K562 (cell line): ENCODE measurements around the gene LAMA4. TPM values are rescaled to one million over a fixed set of nuclear protein-coding genes. Genes with fewer than 3 reads are reported as not detected.

Experiments
- ATAC-seq: fragments of 200-7000 bp; cut with Tn5 transposase; 3 replicates; pipeline ENCODE4 v1.9.1; 2020; ENCODE audit warnings: moderate library complexity
- BruUV-seq: library from RNA; stranded (reverse); fragments of 400-500 nt; replicated peaks from 2 replicates; lab custom pipeline; 2021; lab: Mats Ljungman, UMichigan
- CTCF ChIA-PET: fragments of 300-600 bp; formaldehyde crosslinking; extraction: SDS; loops from one replicate; lab custom pipeline; 2021; ENCODE audit warnings: low intra/inter-chr PET ratio; lab: Yijun Ruan, JAX
- POLR2A ChIA-PET: fragments of 300-600, 350-650 bp; sonication (Branson Sonifier 250); formaldehyde crosslinking; extraction: SDS; loops from one replicate; lab custom pipeline; 2021; ENCODE audit warnings: antibody characterized with exemption, inconsistent platforms; lab: Yijun Ruan, JAX
- DNase-seq, 4 experiments: peaks; one replicate each; pipeline versions ENCODE4 v3.0.0 to v3.0.0-alpha.2; 2011 to 2018; ENCODE audit warnings: low spot score in 3 of 4, mixed read lengths in 3 of 4; ENCODE audit errors: extremely low read depth in 1 of 4
- FAIRE-seq: peaks from 2 replicates; lab custom pipeline; 2011; peaks lifted over from hg19 to GRCh38; lab: Jason Lieb, UNC
- H2AFZ ChIP-seq: 2 replicates; pipeline ENCODE4 v1.6.0; 2011; ENCODE audit warnings: low read depth, low read length, control low read depth, inconsistent platforms
- H3K27ac ChIP-seq: fragments of 200-600 bp; 3 replicates; pipeline ENCODE4 v1.8.0; 2011; ENCODE audit warnings: low read depth, mild to moderate bottlenecking, control low read depth, inconsistent platforms, low read length, moderate library complexity, mixed read lengths; ENCODE audit errors: extremely low read depth
- H3K27me3 ChIP-seq, 2 experiments: fragments of 300-600 bp in 1 of 2; 2 replicates in 1 of 2; 3 replicates in 1 of 2; pipeline versions ENCODE4 v1.6.0 to v1.8.0; 2011; ENCODE audit warnings: inconsistent platforms in 2 of 2, low read length in 2 of 2, mild to moderate bottlenecking in 1 of 2, mixed read lengths in 1 of 2, moderate library complexity in 1 of 2; ENCODE audit not compliant: control insufficient read depth in 2 of 2, insufficient read depth in 2 of 2
- H3K36me3 ChIP-seq: fragments of 300-600 bp; 3 replicates; pipeline ENCODE4 v1.8.0; 2011; ENCODE audit warnings: mild to moderate bottlenecking, low read length, inconsistent platforms; ENCODE audit not compliant: control insufficient read depth, insufficient read depth
- H3K4me1 ChIP-seq, 2 experiments: fragments of 200-600 bp in 1 of 2; replicated peaks in 1 of 2; 2 replicates in 1 of 2; 3 replicates in 1 of 2; pipeline versions ENCODE4 v1.5.1 to v1.8.0; 2011; ENCODE audit warnings: inconsistent platforms in 2 of 2, low read length in 2 of 2, mild to moderate bottlenecking in 1 of 2, mixed read lengths in 1 of 2, moderate library complexity in 1 of 2; ENCODE audit not compliant: control insufficient read depth in 2 of 2, insufficient read depth in 2 of 2
- H3K4me2 ChIP-seq: 2 replicates; pipeline ENCODE4 v1.6.1; 2011; ENCODE audit warnings: low read length, control low read depth, inconsistent platforms, mixed read lengths; ENCODE audit not compliant: insufficient read depth
- H3K4me3 ChIP-seq: fragments of 200-600 bp; sonication (generic), shearing (Covaris generic); 2 replicates; pipeline ENCODE4 v1.5.1; 2016; ENCODE audit warnings: control low read depth, inconsistent platforms
- H3K79me2 ChIP-seq: fragments of 200-600 bp; 3 replicates; pipeline ENCODE4 v1.8.0; 2011; ENCODE audit warnings: low read length, inconsistent platforms; ENCODE audit not compliant: control insufficient read depth, insufficient read depth
- H3K9ac ChIP-seq, 2 experiments: 2 replicates each; pipeline versions ENCODE4 v1.6.0 to v1.6.1; 2011; ENCODE audit warnings: low read depth in 2 of 2, low read length in 2 of 2, control low read depth in 1 of 2, inconsistent platforms in 1 of 2, mild to moderate bottlenecking in 1 of 2, mixed read lengths in 1 of 2; ENCODE audit not compliant: insufficient read depth in 1 of 2
- H3K9me1 ChIP-seq: one replicate; pipeline ENCODE4 v1.6.0; 2011; ENCODE audit warnings: inconsistent platforms, mild to moderate bottlenecking, low read length, moderate library complexity; ENCODE audit not compliant: control insufficient read depth, insufficient read depth
- H3K9me3 ChIP-seq: replicated peaks from 2 replicates; pipeline ENCODE4 v1.5.1; 2011; ENCODE audit warnings: low read depth, low read length, inconsistent platforms; ENCODE audit not compliant: control insufficient read depth, insufficient read depth
- H4K20me1 ChIP-seq: replicated peaks from 2 replicates; pipeline ENCODE4 v1.6.1; 2011; ENCODE audit warnings: low read length, inconsistent platforms, mixed read lengths; ENCODE audit not compliant: control insufficient read depth, insufficient read depth
- CBX3 ChIP-seq, 2 experiments: IDR thresholded peaks; 1 replicate in 1 of 2; 2 replicates in 1 of 2; pipeline ENCODE4 v1.6.1; 2012; ENCODE audit warnings: inconsistent platforms in 2 of 2, low read length in 2 of 2, borderline replicate concordance in 1 of 2, control low read depth in 1 of 2
- DMBX1 ChIP-seq: fragments of 250-450 bp; sonication (Bioruptor Pico); IDR thresholded peaks from 2 replicates; pipeline ENCODE4 v1.8.0; 2022; ENCODE audit warnings: inconsistent platforms, mild to moderate bottlenecking, moderate library complexity, borderline replicate concordance
- DPF2 ChIP-seq: fragments of 450-650 bp; IDR thresholded peaks from 2 replicates; pipeline ENCODE4 v1.6.1; 2016
- FOXJ2 ChIP-seq: fragments of 200-800 bp; sonication (Bioruptor generic); IDR thresholded peaks from 2 replicates; pipeline ENCODE4 v1.6.1; 2016; ENCODE audit warnings: missing genetic modification characterization, missing compliant biosample characterization
- MCM7 ChIP-seq, 2 experiments: fragments of 450-650 bp; IDR thresholded peaks; 2 replicates each; pipeline ENCODE4 v1.6.1; 2016 to 2018
- MEIS2 ChIP-seq: fragments of 450-650 bp; IDR thresholded peaks from 2 replicates; pipeline ENCODE4 v1.6.1; 2014; ENCODE audit warnings: mild to moderate bottlenecking; ENCODE audit not compliant: partially characterized antibody
- NR0B1 ChIP-seq: fragments of 450-650 bp; IDR thresholded peaks from one replicate; pipeline ENCODE4 v1.6.1; 2018; ENCODE audit warnings: mild to moderate bottlenecking, moderate library complexity; ENCODE audit not compliant: partially characterized antibody
- PBX2 ChIP-seq, 2 experiments: IDR thresholded peaks in 1 of 2; conservative IDR thresholded peaks in 1 of 2; 2 replicates each; pipeline ENCODE4 v1.6.1; 2016; ENCODE audit warnings: low read depth in 2 of 2, mild to moderate bottlenecking in 1 of 2, missing compliant biosample characterization in 1 of 2, missing genetic modification characterization in 1 of 2, moderate library complexity in 1 of 2
- PKNOX1 ChIP-seq: fragments of 450-650 bp; IDR thresholded peaks from 2 replicates; pipeline ENCODE4 v1.6.1; 2016
- PREB ChIP-seq: sonication (generic); formaldehyde crosslinking; IDR thresholded peaks from 2 replicates; pipeline ENCODE4 v1.8.1; 2023; ENCODE audit warnings: mild to moderate bottlenecking, missing genetic modification reagents
- SAFB2 ChIP-seq: fragments of 200-400 bp; formaldehyde crosslinking; IDR thresholded peaks from 2 replicates; pipeline ENCODE4 v1.6.1; 2018; ENCODE audit warnings: borderline replicate concordance, low read length, low read depth, moderate library complexity; ENCODE audit not compliant: severe bottlenecking
- TOE1 ChIP-seq, 2 experiments: fragments of 450-650 bp in 1 of 2; sonication (generic) in 1 of 2; formaldehyde crosslinking in 1 of 2; IDR thresholded peaks; 2 replicates each; pipeline versions ENCODE4 v1.7.1 to v1.8.0; 2016 to 2022; ENCODE audit warnings: borderline replicate concordance in 2 of 2, mild to moderate bottlenecking in 2 of 2, antibody characterized with exemption in 1 of 2, inconsistent platforms in 1 of 2, low read depth in 1 of 2, missing genetic modification reagents in 1 of 2, moderate library complexity in 1 of 2
- ZFP30 ChIP-seq: fragments of 250-450 bp; sonication (Bioruptor Pico); IDR thresholded peaks from 2 replicates; pipeline ENCODE4 v1.8.0; 2022; ENCODE audit warnings: moderate library complexity, mild to moderate bottlenecking, inconsistent platforms, borderline replicate concordance
- ZNF146 ChIP-seq: IDR thresholded peaks from one replicate; pipeline ENCODE4 v1.6.1; 2018; ENCODE audit warnings: missing compliant biosample characterization; ENCODE audit not compliant: unreplicated experiment
- ZNF583 ChIP-seq: fragments of 250-450 bp; sonication (Bioruptor Pico); IDR thresholded peaks from 2 replicates; pipeline ENCODE4 v1.4.0; 2020
- ZNF785 ChIP-seq: fragments of 250-450 bp; sonication (Bioruptor Pico); IDR thresholded peaks from 2 replicates; pipeline ENCODE4 v1.4.0; 2020; ENCODE audit warnings: mild to moderate bottlenecking
- WGBS: fragments of 100-300 bp; shearing (Covaris generic); methylation state at CpG from one replicate; pipeline ENCODE4 v1.1.6; 2016; ENCODE audit warnings: low coverage, mixed read lengths; ENCODE audit not compliant: insufficient coverage; ENCODE audit errors: missing lambda C conversion rate; 5-methylcytosine and 5-hydroxymethylcytosine counted together
- in situ Hi-C: fragments of 300-500 bp; cut with MboI; formaldehyde crosslinking; loops from 4 replicates; pipeline ENCODE4 v1.15.0; 2018; ENCODE audit warnings: inconsistent platforms, mixed read lengths
- intact Hi-C: fragments of 100-400 bp; cut with micrococcal nuclease; formaldehyde crosslinking; loops from 2 replicates; pipeline ENCODE4 v1.14.2; 2022
- polyA plus RNA-seq, 8 experiments: library from polyadenylated mRNA; depleted of rRNA in 4 of 8; stranded (reverse) in 5 of 8; unstranded in 3 of 8; fragments of >200 nt; fragmentation: Nextera tagmentation in 2 of 8; fragmentation: Illumina TruSeq in 1 of 8; extraction: Ambion mirVana in 2 of 8; extraction: Trizol in 1 of 8; gene quantifications; 2 replicates each; pipeline versions ENCODE4 v1.2.1 to v1.2.3, GENCODE V29; 2011 to 2014; ENCODE audit warnings: inconsistent platforms in 1 of 8, missing spikeins in 1 of 8
- total RNA-seq, 7 experiments: library from RNA; depleted of rRNA in 6 of 7; stranded (reverse); fragments of >200 nt in 6 of 7; fragmentation: Illumina TruSeq in 2 of 7; extraction: Trizol in 2 of 7; gene quantifications; 2 replicates each; pipeline versions ENCODE4 v1.2.1 to v1.2.3, GENCODE V29; 2011 to 2021; ENCODE audit warnings: low replicate concordance in 1 of 7

Gene LAMA4
- total and polyA plus RNA-seq, 9 of the 15 experiments (the other 6 are each of a cell fraction or from before 2014, with no cell fraction given) = 0.05 to 2.9 (median 0.51) TPM

GRCh38 chr6:112109262-112109661 is 145.1 kb downstream of the LAMA4 start:
- CTCF ChIA-PET = no interaction called here
- no peak overlapping the region for H3K27ac ChIP-seq
- no peak for TF ChIP-seq FOXJ2 (tag)
- TF ChIP-seq ZNF785 (CRISPR knock-in tag) = no peak
- no peak for TF ChIP-seq PBX2 (CRISPR knock-in tag; IDR thresholded peaks at IDR 0.05; ENCODE audit: low read depth)
- TF ChIP-seq PBX2 (tag; conservative IDR thresholded peaks at IDR 0.05; ENCODE audit: low read depth) = peak; percentile 80
- no peak for TF ChIP-seq CBX3 (IDR thresholded peaks at IDR 0.05; ENCODE audit: borderline replicate concordance in 1 of 2, low read length in 2 of 2)
- no peak for TF ChIP-seq SAFB2
- peak; percentile 62 for TF ChIP-seq MEIS2
- TF ChIP-seq MCM7 (IDR thresholded peaks at IDR 0.05) = 0 out of 4 replicates have a peak, but pooled peaks of 1 of the 2 experiments have one; percentile 66
- TF ChIP-seq NR0B1 = no peak
- no peak for TF ChIP-seq TOE1 (IDR thresholded peaks at IDR 0.05; ENCODE audit: borderline replicate concordance)
- TF ChIP-seq TOE1 (CRISPR knock-in tag; IDR thresholded peaks at IDR 0.05; ENCODE audit: borderline replicate concordance, low read depth) = no peak
- TF ChIP-seq PKNOX1 = peak; percentile 68
- no peak for TF ChIP-seq ZFP30 (CRISPR knock-in tag)
- TF ChIP-seq DPF2 = no peak
- TF ChIP-seq ZNF146 (CRISPR knock-in tag) = no peak
- TF ChIP-seq ZNF583 (CRISPR knock-in tag) = no peak
- TF ChIP-seq PREB (CRISPR knock-in tag) = no peak
- no peak for TF ChIP-seq DMBX1 (CRISPR knock-in tag)
- H3K27me3 ChIP-seq = no peaks in the 10 kb centered on the region
- no TSS peak for BruUV-seq
- no peaks in the 10 kb centered on the region for H3K9me1 ChIP-seq
- POLR2A ChIA-PET = no interaction called here
- no peaks in the 10 kb centered on the region for H3K36me3 ChIP-seq
- H4K20me1 ChIP-seq = no peaks in the 10 kb centered on the region
- H3K79me2 ChIP-seq = no peaks in the 10 kb centered on the region
- WGBS = 5% methylated on average over 9 of the region's 9 CpGs
- ATAC-seq = no peak
- H3K4me3 ChIP-seq = no peak overlapping the region
- H2AFZ ChIP-seq = no peak overlapping the region; the same call in 1 of the 2 replicates
- H3K9me3 ChIP-seq = no peaks in the 10 kb centered on the region
- no peak overlapping the region for H3K4me2 ChIP-seq
- in situ Hi-C loops (no loop called here), intact Hi-C loops (no loop called here)
- DNase-seq = peak in 1 of 4 experiments; percentile 14
- H3K4me1 ChIP-seq = no peaks in the 10 kb centered on the region
- no peak overlapping the region for H3K9ac ChIP-seq
- peak; percentile 61 for FAIRE-seq
